GM13977 (cell line): ENCODE measurements around the gene ZBTB7C.

Source experiments
- DNase-seq: peaks from one replicate; pipeline ENCODE4 v3.0.0; 2012; ENCODE audit warnings: low spot score
- CTCF ChIP-seq: IDR thresholded peaks from 2 replicates; pipeline ENCODE4 v1.5.1; 2012; ENCODE audit warnings: mild to moderate bottlenecking, control low read depth; ENCODE audit not compliant: insufficient read depth; ENCODE audit errors: extremely low read depth, missing control alignments
- in situ Hi-C: fragments of 300-500 bp; cut with MboI; formaldehyde crosslinking; loops from one replicate; pipeline ENCODE4 v1.12.0; 2022; ENCODE audit warnings: low sequenced_read_pairs, low pct_unique_long_range_greater_than_20kb, mixed read lengths, inconsistent platforms; ENCODE audit not compliant: unreplicated experiment

Gene ZBTB7C

DNA sequence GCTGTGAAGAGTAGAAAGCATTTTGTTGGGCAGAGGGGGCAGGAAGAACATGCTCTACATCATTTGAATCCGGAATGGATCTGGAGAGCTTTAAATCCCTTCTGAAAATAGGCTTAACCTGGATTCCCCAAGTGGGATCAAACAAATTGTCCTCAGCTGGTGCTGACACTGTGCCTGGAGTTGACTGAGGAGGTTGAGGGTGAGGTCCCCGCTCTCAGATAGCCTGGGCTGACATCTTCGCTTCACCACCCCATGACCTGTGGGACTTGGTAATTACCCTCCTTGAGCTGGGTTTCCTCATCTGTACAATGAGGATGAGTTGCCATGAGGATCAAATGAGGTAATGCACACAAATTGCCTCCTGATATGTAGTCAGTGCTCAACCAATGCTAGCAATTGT, 360.9 kb downstream of the ZBTB7C start:
- no peak for DNase-seq
- in situ Hi-C loops = no loop called here
- no peak for TF ChIP-seq CTCF

GRCh38 chr18:48046843-48047242, 362.3 kb downstream of the ZBTB7C start:
- no peak for DNase-seq
- TF ChIP-seq CTCF = no peak
- in situ Hi-C loops = no loop called here

GRCh38 chr18:48045744-48046143, 363.4 kb downstream of the ZBTB7C start:
- TF ChIP-seq CTCF = no peak
- no peak for DNase-seq
- in situ Hi-C loops = no loop called here

- in situ Hi-C loops = no loop called here
- TF ChIP-seq CTCF = no peak
- no peak for DNase-seq
These were observed 364.2 kb downstream of the ZBTB7C start for GRCh38 chr18:48044944-48045343.

GRCh38 chr18:48043166-48043565, 366.0 kb downstream of the ZBTB7C start:
- in situ Hi-C loops = no loop called here
- TF ChIP-seq CTCF = no peak
- DNase-seq = no peak

DNA sequence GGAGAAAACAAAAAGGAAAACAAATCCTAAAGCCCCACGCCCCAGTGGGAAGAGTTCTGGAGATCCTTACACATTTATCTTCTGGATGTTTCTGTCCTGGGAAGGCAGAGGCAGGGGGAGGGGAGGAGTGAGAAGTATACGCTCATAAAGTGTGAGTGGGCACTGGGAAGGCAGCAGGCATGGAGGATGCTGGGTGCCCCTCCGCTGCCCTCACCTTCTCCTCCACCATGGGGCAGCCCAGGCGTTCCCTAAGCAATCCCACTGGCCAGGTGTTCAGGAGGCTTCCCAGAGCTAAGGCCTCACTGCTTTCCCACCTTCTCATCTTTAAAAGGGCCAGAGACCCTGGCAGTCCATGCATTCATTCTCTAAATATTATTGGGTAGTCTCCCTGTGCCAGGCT, 366.8 kb downstream of the ZBTB7C start:
- in situ Hi-C loops = no loop called here
- no peak for TF ChIP-seq CTCF
- no peak for DNase-seq
